HG02678 (cell line): Measurements from ENCODE around the gene NLE1.
"Not testable (repeated sequence)": the region's sequence is repeated elsewhere in the genome, so short reads cannot be mapped to it uniquely, and the experiment has no call there.

Experiments used
- ATAC-seq: cut with Tn5 transposase; IDR thresholded peaks from one replicate; pipeline ENCODE4 v1.9.1; 2021; ENCODE audit warnings: mild to moderate bottlenecking, moderate library complexity; ENCODE audit not compliant: unreplicated experiment

Gene NLE1

DNA sequence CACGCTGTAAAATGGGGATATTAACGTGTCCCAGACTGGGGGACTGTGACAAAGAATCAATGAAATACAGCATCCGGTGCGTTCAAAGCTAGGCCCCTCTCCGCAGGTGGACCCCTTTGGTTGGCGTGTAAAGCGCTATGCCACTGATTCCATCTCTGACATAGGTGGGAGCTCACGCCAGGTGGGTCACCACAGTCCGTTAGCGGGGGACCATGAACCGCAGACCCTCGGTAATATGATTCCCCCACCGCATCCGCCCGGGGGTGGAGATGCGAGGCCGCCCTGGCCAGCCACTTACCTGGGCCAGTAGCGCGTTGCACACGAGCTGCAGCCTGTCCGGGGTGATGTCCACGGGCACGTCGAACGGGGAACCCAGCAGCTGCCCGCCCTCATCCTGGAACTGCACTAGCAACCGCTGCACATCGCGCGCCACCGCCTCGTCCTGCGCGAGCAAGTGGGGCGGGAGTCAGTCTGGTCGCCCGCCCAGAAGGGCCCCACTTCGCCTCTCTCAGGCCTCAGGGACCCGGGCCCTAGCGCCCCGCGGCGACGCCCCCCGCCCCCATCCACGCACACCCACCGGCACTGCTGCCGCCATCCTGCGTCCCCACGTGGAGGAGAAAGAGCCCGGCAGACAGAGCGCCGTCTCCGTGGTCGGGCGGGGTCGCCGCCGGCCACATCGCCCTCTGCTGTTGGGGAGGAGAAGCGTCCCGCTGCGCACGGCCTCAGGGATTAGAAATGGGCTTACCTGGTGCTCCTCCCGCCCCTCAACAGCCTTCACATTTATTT lies at the start of gene NLE1:
Gene NLE1, minus strand, starts transcription at position 623 of the 786 bp plus-strand sequence. Its CDS starts 28 bp downstream, at position 595.
- ATAC-seq, result peak; percentile 96

DNA sequence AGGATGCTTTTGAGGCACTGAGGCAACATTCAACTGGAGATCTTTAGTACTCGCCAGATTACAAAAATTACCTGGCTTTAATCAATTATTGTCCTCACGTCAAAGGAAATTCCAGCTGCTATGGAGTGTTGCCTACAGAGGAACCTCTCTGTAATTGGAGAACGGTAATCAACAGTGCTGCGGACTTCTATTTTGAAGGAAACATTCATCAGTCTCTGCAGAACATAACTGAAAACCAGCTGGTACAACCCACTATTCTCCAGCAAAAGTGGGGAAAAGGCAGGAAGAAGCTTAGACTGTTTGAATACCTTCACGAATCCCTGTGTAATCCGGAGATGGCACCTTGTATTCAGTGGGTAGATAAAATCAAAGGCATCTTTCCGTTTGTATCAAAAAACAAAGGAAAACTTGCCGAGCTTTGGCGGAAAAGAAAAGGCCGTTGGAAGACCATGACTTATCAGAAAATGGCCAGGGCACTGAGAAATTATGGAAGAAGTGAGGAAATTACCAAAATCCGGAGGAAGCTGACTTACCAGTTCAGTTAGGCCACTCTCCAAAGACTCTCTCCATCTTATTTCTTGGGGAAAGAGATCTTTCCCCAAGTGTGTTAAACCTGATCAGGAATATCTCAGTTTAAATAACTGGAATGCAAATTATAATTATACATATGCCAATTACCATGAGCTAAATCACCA lies 49.0 kb upstream of the NLE1 start:
- ATAC-seq, result no peak

GRCh38 chr17:35189291-35189690 lies 47.2 kb upstream of the NLE1 start:
- ATAC-seq, result no peak

GRCh38 chr17:35188111-35188510 lies 46.0 kb upstream of the NLE1 start:
- no peak for ATAC-seq

- no peak for ATAC-seq
Observed at GRCh38 chr17:35187481-35187880, 45.4 kb upstream of the NLE1 start.

DNA sequence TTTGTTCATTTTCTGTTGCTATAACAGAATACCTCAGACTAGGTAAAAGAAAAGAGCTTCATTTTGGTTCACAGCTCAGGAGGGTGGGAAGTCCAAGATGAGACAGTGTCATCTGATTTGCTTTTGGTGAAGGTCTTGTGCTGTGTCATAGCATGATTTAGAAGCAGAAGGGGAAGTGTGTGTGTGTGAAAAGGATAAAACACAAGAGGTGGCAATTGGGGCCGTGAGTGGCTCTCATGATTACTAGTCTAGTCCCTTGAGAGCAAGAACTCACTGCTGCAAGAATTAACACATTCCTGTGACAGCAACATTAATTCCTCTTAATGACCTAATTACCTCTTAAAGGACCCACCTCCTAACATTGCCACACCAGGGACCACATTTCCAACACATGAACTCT lies 43.7 kb upstream of the NLE1 start:
- no peak for ATAC-seq

GRCh38 chr17:35184274-35184673 lies 42.2 kb upstream of the NLE1 start:
- ATAC-seq, result no peak

GRCh38 chr17:35183332-35183731 lies 41.2 kb upstream of the NLE1 start:
- ATAC-seq, result no peak

DNA sequence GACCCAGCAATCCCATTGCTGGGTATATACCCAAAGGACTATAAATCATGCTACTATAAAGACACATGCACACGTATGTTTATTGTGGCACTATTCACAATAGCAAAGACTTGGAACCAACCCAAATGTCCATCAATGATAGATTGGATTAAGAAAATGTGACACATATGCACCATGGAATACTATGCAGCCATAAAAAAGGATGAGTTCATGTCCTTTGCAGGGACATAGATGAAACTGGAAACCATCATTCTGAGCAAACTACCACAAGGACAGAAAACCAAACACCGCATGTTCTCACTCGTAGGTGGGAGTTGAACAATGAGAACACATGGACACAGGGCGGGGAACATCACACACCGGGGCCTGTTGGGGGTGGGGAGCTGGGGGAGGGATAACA lies 37.3 kb upstream of the NLE1 start:
- not testable (repeated sequence) for ATAC-seq

GRCh38 chr17:35176897-35177296 lies 34.8 kb upstream of the NLE1 start:
- no peak for ATAC-seq

DNA sequence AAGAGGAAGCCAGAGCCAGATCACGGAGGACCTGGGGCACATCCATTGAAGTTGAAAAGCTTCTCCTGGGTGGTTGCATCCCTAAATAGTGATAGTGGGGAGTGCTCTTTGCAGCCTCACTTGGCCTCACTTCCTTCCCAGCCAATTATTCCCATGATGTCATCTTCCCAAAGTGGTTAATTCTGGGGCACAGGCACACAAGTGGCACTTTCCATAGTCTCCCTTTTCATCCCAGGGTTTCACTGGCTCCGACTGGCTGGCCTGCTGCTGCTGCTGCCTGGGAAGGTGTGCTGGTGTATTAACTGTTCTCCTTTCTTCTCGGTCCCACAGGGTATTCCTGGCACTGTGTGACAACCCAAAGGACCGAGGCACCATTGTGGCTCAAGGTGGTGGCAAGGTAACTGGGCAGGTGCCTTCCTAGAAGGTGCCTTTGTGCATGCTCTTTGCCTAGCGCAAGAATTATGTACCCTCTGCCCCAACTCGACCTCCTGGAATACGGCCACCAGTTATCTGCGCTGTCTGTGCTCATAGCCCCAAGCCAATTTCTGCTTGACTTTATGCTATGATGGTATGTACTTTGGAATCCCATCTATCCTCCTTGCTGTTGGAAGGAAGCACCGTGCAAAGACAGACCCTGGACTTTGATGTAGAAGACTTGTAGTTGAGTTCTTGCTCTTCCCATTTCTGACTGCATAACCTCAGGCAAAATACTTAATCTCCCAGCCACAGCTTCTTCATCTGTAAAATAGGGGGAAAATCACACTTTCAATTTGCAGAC lies 33.7 kb upstream of the NLE1 start:
- ATAC-seq, result no peak

DNA sequence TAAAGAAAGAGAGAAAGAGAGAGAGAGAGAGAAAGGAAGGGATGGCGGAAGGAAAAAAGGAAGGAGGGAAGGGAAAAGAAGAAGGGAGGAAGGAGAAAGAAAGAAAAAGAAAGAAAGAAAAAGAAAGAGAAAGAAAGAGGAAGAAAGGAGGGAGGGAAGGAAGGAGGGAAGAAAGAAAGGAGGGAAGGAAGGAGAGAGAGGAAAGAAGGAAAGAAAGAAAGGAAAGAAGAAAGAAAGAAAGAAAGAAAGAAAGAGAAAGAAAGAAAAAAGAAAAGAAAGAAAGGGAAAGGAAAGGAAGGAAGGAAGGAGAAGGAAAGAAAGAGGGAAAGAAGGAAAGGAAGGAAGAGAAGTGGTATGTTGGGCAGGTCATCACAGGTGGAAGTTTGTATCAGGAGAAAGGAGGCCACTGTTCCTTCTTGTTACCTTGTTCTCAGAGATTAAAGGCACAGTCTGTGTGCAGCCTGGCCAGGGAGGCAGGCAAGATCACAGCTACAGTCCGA lies 32.8 kb upstream of the NLE1 start:
- ATAC-seq, result no peak

DNA sequence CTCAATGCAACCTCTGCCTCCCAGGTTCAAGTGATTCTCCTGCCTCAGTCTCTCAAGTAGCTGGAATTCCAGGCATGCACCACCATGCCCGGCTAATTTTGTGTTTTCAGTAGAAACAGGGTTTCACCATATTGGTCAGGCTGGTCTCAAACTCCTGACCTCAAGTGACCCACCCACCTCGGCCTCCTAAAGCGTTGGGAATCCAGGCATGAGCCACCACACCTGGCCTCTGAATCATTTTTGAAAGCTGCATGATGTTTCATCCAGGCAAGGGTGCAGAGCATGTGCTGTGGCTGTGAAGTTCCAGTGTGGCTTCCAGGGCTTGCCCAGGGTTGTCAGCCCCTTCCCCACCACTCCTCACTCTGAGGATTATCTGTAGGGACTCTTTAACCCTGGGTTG lies 30.2 kb upstream of the NLE1 start:
- not testable (repeated sequence) for ATAC-seq

DNA sequence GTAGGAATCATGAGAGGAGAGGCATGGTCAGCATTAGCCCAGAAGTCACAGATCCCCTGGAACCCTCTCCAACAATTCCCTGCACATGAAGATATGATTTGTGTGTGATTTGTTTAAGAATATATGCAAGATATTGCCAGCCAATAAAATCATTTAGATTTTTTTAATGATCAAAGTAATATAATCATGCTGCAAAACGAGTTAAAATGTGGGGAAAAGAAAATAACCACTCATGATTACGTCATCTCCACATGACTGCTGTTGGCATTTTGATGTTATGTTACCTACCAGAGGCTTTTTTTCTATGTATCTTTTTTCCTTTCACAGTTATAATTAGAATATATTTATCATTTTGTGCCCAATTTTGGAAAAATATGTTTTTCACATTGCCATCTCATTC lies 29.7 kb upstream of the NLE1 start:
- no peak for ATAC-seq

DNA sequence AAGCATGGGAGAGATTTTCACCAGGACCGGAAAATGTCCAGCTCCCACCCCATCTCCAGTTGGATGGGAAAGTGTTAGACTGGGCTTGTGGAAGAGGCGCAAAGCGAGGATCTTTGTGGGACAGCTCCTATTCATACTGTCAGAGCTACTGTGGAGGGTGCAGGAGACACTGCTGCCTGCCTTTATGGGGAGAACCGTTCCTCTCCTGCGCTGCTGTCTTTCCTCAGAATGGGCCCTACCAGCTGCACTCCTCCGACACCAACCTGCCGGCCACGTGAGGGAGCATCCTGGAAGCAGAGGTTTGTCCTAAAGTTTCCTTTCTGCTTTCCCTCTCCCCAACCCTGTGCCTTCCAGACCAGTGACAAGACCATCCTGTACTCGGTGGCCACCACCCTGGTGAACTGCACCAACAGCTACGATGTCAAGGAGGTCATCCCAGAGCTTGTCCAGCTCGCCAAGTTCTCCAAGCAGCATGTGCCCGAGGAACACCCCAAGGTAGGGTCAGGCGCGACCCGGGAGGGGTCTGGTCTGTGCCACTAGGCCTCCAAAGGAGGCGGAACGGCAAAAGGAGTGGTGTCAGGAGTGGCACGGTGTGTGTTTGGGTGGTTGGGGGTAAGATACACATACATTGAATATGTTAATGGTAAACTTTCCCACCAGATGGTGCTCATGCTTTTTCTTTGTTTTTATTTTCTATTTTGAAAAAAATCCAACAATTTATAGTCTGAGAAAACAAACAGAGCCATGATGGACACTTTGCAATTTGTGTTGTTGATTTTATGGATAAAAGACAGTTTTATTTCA lies 29.1 kb upstream of the NLE1 start:
- ATAC-seq, result no peak

DNA sequence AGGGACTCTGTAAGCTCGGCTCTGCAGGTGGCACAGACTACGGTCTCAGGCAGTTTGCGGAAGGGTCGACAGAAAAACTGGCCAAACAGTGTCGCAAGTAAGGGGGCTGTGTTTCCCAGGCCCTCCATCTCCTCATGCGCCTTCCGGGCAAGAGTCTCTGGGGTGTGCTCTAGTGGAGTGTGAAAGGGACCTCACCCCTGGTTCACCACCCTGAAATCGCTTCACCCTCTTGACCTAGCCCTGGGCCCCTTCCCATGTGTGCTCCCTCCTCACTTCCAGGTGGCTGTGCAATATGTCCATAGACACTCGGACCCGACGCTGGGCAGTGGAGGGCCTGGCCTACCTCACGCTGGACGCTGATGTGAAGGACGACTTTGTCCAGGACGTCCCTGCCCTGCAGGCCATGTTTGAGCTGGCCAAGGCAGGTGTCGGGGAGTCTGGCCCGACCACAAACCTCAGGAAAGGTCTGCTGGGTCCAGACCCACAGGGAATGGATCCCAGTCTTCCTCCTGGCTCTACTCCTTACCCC lies 27.8 kb upstream of the NLE1 start:
- ATAC-seq, result no peak

DNA sequence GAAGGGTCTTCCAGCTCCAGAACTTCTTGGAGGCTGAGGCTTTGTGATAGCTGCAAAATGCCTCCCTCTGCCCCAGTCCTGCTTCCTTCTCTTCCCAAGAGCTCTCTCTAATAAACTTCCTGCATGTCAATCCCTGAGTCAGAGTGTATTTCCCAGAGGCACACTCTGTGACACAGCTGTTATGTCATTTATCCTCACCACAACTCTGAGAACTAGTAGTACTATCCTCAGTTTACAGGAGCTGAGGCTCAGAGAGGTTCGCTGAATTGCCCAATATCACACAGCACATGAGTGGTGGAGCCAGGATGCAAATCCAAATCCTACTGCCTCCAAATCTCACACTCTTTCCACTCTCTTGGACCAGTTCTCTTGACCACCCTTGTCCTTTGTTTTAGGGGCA lies 25.6 kb upstream of the NLE1 start:
- no peak for ATAC-seq

- ATAC-seq, result no peak
Observed at GRCh38 chr17:35167046-35167445, 24.9 kb upstream of the NLE1 start.

- no peak for ATAC-seq
Observed at GRCh38 chr17:35166526-35166925, 24.4 kb upstream of the NLE1 start.

- no peak for ATAC-seq
Observed at GRCh38 chr17:35164716-35165115, 22.6 kb upstream of the NLE1 start.
